ENCODE results near the gene RNASE1.
"Not testable (repeated sequence)": the region's sequence is repeated elsewhere in the genome, so short reads cannot be mapped to it uniquely, and the experiment has no call there.

The RNASE1 gene

DNA sequence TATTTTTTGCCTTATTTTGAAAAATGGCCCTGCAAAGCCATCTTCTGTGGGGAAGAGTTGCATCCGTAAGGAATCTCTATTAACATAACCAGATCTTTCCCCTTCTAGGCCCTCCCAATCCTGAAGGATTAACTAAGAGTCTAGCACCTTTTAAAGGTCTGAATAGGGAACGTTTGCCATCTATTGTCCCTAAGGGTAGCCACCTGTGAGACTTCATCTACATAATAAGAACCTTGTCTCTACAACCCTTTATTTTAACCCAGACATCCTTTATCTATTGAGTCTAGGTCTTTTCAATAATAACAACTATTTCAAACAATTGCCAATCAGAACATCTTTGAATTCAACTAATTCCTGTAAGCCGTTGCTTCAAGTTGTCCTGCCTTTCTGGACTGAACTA is 30.0 kb downstream of the RNASE1 start:
- no peak for DNase-seq (ENCODE audit: low read depth, low spot score)

DNA sequence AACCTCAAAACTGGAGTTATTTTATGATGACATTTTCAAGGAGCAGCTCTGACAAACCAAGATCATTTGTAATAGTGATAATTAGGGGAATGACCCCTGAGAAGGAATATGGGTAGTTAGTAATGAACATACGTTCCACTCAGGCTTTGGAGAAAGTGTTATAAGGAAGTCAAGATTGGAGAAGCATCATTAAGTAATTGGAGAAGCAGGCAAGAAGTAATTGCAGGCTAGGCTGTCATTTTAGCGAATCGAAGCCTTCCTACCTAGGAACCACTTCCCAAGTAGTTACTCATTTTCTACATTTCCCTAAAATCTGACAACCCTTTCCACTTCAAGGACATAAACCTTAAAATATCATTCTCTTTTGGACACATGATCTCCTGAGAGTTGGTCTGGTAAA is 33.2 kb downstream of the RNASE1 start:
- DNase-seq (ENCODE audit: low read depth, low spot score): no peak

DNA sequence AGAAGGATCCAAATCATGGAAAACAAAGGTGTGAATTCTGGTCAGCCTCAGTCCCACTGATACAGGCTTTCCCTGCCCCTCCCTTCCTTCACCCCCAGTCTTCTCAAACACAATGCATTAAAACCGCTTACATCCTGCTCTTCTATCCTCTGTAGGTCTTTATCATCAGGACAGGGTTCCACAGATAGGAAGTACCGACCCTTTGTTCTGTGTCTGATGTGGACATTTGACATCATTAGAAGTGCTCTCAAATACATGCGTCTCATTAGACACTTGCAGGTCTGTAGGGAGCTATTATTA is 34.1 kb downstream of the RNASE1 start:
- DNase-seq (ENCODE audit: low read depth, low spot score): no peak

DNA sequence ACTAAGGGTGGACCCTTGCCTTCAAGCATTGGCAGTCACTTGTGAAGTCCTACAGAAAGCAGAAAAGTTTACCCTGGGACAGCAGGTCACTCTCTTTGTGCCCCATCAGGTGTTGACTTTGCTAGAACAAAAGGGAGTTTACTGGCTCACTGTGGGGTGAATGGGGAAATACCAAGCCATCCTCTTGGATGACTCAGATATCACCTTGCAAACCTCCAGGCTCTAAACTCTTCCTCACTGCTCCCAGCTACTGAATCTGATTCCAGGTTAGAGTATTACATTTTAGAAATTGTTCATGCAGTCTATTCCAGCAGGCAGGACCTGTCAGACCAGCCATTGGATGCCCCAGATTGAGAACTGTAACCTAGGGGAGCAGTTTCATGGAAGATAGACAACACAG is 41.7 kb downstream of the RNASE1 start:
- DNase-seq (ENCODE audit: low read depth, low spot score): no peak

DNA sequence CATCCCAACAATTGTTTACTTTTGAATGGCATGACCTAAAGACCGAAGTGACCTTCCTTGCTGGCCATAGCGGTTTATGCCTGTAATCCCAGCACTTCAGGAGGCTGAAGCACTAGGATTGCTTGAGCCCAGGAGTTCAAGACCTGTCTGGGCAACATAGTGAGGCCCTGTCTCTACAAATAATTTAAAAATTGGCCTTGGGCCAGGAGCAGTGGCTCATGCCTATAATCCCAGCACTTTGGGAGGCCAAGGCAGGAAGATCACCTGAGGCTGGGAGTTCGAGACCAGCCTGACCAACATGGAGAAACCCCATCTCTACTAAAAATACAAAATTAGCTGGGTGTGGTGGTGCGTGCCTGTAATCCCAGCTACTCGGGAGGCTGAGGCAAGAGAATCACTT is 43.2 kb downstream of the RNASE1 start:
- DNase-seq (ENCODE audit: low read depth, low spot score): not testable (repeated sequence)

DNA sequence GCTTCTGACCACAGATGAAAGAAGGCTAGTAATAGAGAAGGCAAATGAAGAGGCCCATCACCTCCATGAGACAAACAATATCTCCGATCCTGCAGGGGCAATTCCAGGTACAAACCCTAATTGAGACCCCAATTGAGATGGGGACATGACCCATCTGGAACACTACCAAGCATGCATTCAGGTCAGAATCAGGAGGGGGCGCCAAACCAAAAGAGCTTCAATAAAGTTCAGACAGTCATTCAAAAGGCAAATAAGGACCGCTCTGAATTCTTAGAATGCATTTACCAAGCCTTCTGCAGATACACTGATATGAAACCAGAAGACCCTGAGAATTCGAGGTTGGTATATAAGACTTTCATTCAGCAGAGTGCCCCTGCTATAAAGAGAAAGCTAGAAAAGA is 44.7 kb downstream of the RNASE1 start:
- no peak for DNase-seq (ENCODE audit: low read depth, low spot score)

DNA sequence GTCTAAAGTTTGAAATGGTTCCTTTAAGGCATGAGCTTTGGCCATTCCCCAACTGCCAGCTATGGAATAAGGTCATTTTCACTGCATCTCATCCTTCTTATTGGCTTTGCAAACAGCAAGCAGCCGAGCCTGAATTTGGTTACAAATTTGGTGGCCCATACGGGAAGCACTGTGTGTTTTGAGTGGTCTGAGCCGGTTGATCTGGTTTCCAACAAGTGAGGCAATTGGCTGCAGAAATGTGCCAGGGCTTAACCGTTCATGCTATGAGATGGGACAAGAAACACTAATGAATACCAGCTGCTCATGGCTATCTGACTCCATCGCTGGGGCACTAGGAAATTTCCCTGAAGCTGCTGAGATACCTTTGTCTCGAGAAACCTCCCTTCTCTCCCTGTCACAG is 47.6 kb downstream of the RNASE1 start:
- DNase-seq (ENCODE audit: low read depth, low spot score): no peak

DNA sequence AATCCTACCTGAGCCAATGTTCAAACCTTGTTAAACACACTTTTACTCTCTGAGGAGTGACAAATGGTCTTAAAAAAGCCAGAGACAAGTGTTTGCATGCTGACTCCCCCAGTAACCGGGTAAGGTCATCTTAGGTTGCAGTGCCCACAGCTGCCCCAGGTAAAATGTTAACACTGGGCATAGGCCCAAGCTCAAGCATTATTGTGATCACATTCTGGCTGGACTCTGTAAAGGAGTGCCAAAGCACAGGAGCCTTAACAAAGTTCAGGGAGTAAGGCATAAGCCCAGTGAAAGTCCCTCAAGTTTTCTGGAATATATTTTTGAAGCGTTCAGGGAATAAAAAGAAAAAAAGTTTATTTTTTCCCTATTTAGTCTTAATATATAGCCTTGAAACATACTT is 48.3 kb downstream of the RNASE1 start:
- no peak for DNase-seq (ENCODE audit: low read depth, low spot score)

DNA sequence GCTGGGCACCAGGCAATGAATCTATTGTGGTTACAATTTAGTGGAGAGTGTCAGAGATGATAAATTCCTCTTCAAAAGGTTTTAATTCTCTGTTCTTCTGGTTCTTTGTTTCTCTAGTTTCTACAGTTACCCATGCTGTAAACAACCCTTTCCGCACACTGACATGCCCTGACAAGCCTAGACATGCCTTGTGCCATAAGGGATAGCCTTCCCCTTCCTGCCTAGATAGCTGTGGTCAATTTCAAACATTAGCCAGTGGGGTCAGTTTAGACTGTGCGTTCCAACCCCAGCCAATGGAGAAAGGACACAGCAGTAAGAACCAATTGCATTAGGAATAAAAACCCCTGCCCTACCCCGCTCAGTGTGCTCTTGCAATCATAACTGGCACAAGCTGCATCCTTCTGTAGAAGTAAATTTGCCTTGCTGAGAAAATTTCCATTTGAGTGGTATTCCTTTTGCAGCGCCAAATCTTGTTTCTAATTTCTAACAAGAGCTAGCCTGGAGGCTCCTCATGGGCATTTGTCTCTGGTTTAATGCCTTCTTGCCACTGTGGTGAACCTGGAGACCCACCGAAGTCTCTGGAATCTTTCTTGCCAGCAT is 50.6 kb downstream of the RNASE1 start:
- DNase-seq (ENCODE audit: low read depth, low spot score): no peak

Data from activated naive CD8-positive, alpha-beta T cell treated with anti-CD3 and anti-CD28 coated beads, Interleukin-2, amount 50 U/mL, for 16 hours (primary cell).